ENCODE measurements around the gene OSBPL6. TPM values are rescaled to one million over a fixed set of nuclear protein-coding genes. Genes with fewer than 3 reads are reported as not detected.

OSBPL6 gene
- total and polyA plus RNA-seq, 9 of the 15 experiments (the other 6 are each of a cell fraction or from before 2014, with no cell fraction given): 3.4 to 12.7 (median 9.3) TPM

GRCh38 chr2:178450774-178451525 lies 256.6 kb downstream of the OSBPL6 start, which contains the start of the genes PJVK and PRKRA (continued):
- TF ChIP-seq E4F1 (CRISPR knock-in tag; IDR thresholded peaks at IDR 0.05; ENCODE audit: borderline replicate concordance) (no peak), GATA2 (CRISPR knock-in tag; IDR thresholded peaks at IDR 0.05) (0 out of 2 replicates have a peak, but pooled peaks have one; percentile 30), EP400 (IDR thresholded peaks at IDR 0.05) (peak; percentile 90), JUN (IDR thresholded peaks at IDR 0.05; ENCODE audit: borderline replicate concordance, low read depth, low read length) (no peak), JUN (CRISPR knock-in tag; IDR thresholded peaks at IDR 0.05; ENCODE audit: borderline replicate concordance) (0 out of 2 replicates have a peak, but pooled peaks have one; percentile 78), E2F8 (IDR thresholded peaks at IDR 0.05; ENCODE audit: low read depth, partially characterized antibody) (no peak), POLR2A (conservative IDR thresholded peaks at IDR 0.05) (peak; percentile 99), NFIC (IDR thresholded peaks at IDR 0.05) (peak; percentile 73), PHF20 (IDR thresholded peaks at IDR 0.05; ENCODE audit: partially characterized antibody) (peak; percentile 73), BRD9 (IDR thresholded peaks at IDR 0.05; ENCODE audit: low read depth, partially characterized antibody) (peak; percentile 43), HDAC8 (tag; IDR thresholded peaks at IDR 0.05) (peak; percentile 88; the same call in 1 of the 2 replicates), HDAC3 (IDR thresholded peaks at IDR 0.05; ENCODE audit: borderline replicate concordance, partially characterized antibody) (no peak), HNRNPLL (IDR thresholded peaks at IDR 0.05; ENCODE audit: low read depth, low read length, poor library complexity, severe bottlenecking) (peak; percentile 64), MBD2 (IDR thresholded peaks at IDR 0.05; ENCODE audit: borderline replicate concordance, low read depth) (peak; percentile 81; the same call in 1 of the 2 replicates), EHMT2 (IDR thresholded peaks at IDR 0.05) (no peak), PML (IDR thresholded peaks at IDR 0.05; ENCODE audit: low read length) (peak; percentile 89), KDM4B (IDR thresholded peaks at IDR 0.05; ENCODE audit: borderline replicate concordance in 2 of 2, low read depth in 1 of 2) (0 out of 4 replicates have a peak, but pooled peaks of 1 of the 2 experiments have one; percentile 28), TEAD2 (tag; IDR thresholded peaks at IDR 0.05) (no peak), MXD1 (CRISPR knock-in tag; IDR thresholded peaks at IDR 0.05; ENCODE audit: borderline replicate concordance, poor library complexity, severe bottlenecking) (no peak), ZNF639 (CRISPR knock-in tag; conservative IDR thresholded peaks at IDR 0.05 in 1 of 2, IDR thresholded peaks at IDR 0.05 in 1 of 2) (peak in 1 of 2 experiments; percentile 44; a peak in 2 of 4 replicates)
